Naive thymus-derived CD8-positive, alpha-beta T cell (primary cell): ENCODE data around the gene CIDEB. TPM values are rescaled to one million over a fixed set of nuclear protein-coding genes. Genes with fewer than 3 reads are reported as not detected.

ENCODE experiments used
- polyA plus RNA-seq, 3 donors: library from polyadenylated mRNA; unstranded; fragments of 300-500 nt; fragmentation: Illumina TruSeq; gene quantifications; one replicate each; pipeline ENCODE4 v1.2.3, GENCODE V29; 2021
- total RNA-seq, 8 experiments: library from RNA in 2 of 8; stranded (reverse) in 2 of 8; gene quantifications; one replicate each; pipeline ENCODE4 v1.2.3 and lab custom pipeline; 2021 to 2026

The CIDEB gene
- total and polyA plus RNA-seq, 5 experiments from 2014 or later = 8.6 to 16.1 (median 13.2) TPM

Other genes starting within 250 kb of the CIDEB start
Only the 30 nearest of the 33 such genes appear.
- gene DCAF11, start 193.2 kb downstream of the CIDEB start, total RNA-seq = 10 to 100 TPM; 74.1 to 77.1 TPM
- gene DCAF11, start 193.2 kb downstream of the CIDEB start, polyA plus RNA-seq = 10 to 100 TPM; 68.0 to 83.8 (median 71.9) TPM
- gene NRL, start 193.0 kb downstream of the CIDEB start, total RNA-seq = 1 to 10 TPM; 2.7 to 3.4 TPM
- gene NRL, start 193.0 kb downstream of the CIDEB start, polyA plus RNA-seq = 1 to 10 TPM; 3.0 to 3.5 (median 3.1) TPM
- 1 to 10 TPM; 1.9 to 2.2 TPM for gene FITM1, start 177.3 kb downstream of the CIDEB start, total RNA-seq
- gene FITM1, start 177.3 kb downstream of the CIDEB start, polyA plus RNA-seq = under 1 TPM; 0.52 to 0.60 (median 0.52) TPM
- gene PSME1, start 171.8 kb downstream of the CIDEB start, total RNA-seq = 100 to 1,000 TPM; 202 to 203 TPM
- gene PSME1, start 171.8 kb downstream of the CIDEB start, polyA plus RNA-seq = 100 to 1,000 TPM; 681 to 767 (median 753) TPM
- 10 to 100 TPM; 16.6 to 18.1 TPM for gene EMC9, start 166.4 kb downstream of the CIDEB start, total RNA-seq
- 1 to 10 TPM; 7.5 to 9.4 (median 8.4) TPM for gene EMC9, start 166.4 kb downstream of the CIDEB start, polyA plus RNA-seq
- 100 to 1,000 TPM; 129 to 140 TPM for gene PSME2, start 161.4 kb downstream of the CIDEB start, total RNA-seq
- gene PSME2, start 161.4 kb downstream of the CIDEB start, polyA plus RNA-seq = 100 to 1,000 TPM; 402 to 471 (median 463) TPM
- 10 to 100 TPM; 85.7 to 91.4 TPM for gene RNF31, start 160.5 kb downstream of the CIDEB start, total RNA-seq
- 10 to 100 TPM; 34.1 to 45.3 (median 37.6) TPM for gene RNF31, start 160.5 kb downstream of the CIDEB start, polyA plus RNA-seq
- 100 to 1,000 TPM; 109 to 116 TPM for gene IRF9, start 146.7 kb downstream of the CIDEB start, total RNA-seq
- 10 to 100 TPM; 46.6 to 68.6 (median 51.3) TPM for gene IRF9, start 146.7 kb downstream of the CIDEB start, polyA plus RNA-seq
- 10 to 100 TPM; 33.7 to 39.2 TPM for gene REC8, start 135.9 kb downstream of the CIDEB start, total RNA-seq
- 10 to 100 TPM; 11.1 to 11.6 (median 11.2) TPM for gene REC8, start 135.9 kb downstream of the CIDEB start, polyA plus RNA-seq
- 10 to 100 TPM; 24.4 to 24.8 TPM for gene IPO4, start 119.2 kb downstream of the CIDEB start, total RNA-seq
- 10 to 100 TPM; 20.2 to 27.5 (median 21.1) TPM for gene IPO4, start 119.2 kb downstream of the CIDEB start, polyA plus RNA-seq
- 10 to 100 TPM; 19.4 to 22.1 TPM for gene TM9SF1, start 112.5 kb downstream of the CIDEB start, total RNA-seq
- gene TM9SF1, start 112.5 kb downstream of the CIDEB start, polyA plus RNA-seq = 10 to 100 TPM; 23.1 to 29.8 (median 29.1) TPM
- gene TSSK4, start 102.3 kb downstream of the CIDEB start, total RNA-seq = 1 to 10 TPM in 1 of 2 experiments, under 1 TPM in 1; 0.30 to 1.1 TPM
- under 1 TPM; 0.79 to 0.95 (median 0.87) TPM for gene TSSK4, start 102.3 kb downstream of the CIDEB start, polyA plus RNA-seq
- 100 to 1,000 TPM in 1 of 2 experiments, 10 to 100 TPM in 1; 99.4 to 107 TPM for gene CHMP4A, start 94.5 kb downstream of the CIDEB start, total RNA-seq
- gene CHMP4A, start 94.5 kb downstream of the CIDEB start, polyA plus RNA-seq = 100 to 1,000 TPM; 133 to 144 (median 143) TPM
- 10 to 100 TPM; 13.7 to 15.3 TPM for gene MDP1, start 91.9 kb downstream of the CIDEB start, total RNA-seq
- 10 to 100 TPM; 33.8 to 39.1 (median 34.5) TPM for gene MDP1, start 91.9 kb downstream of the CIDEB start, polyA plus RNA-seq
- gene NEDD8, start 75.6 kb downstream of the CIDEB start, total RNA-seq = 100 to 1,000 TPM in 1 of 2 experiments, 10 to 100 TPM in 1; 96.8 to 107 TPM
- gene NEDD8, start 75.6 kb downstream of the CIDEB start, polyA plus RNA-seq = 100 to 1,000 TPM; 302 to 320 (median 319) TPM
- gene GMPR2, start 75.0 kb downstream of the CIDEB start, total RNA-seq = 10 to 100 TPM; 76.4 to 78.6 TPM
- 100 to 1,000 TPM in 1 of 3 donors, 10 to 100 TPM in 2; 79.7 to 111 (median 85.4) TPM for gene GMPR2, start 75.0 kb downstream of the CIDEB start, polyA plus RNA-seq
- 100 to 1,000 TPM; 125 to 136 TPM for gene TINF2, start 65.4 kb downstream of the CIDEB start, total RNA-seq
- gene TINF2, start 65.4 kb downstream of the CIDEB start, polyA plus RNA-seq = 100 to 1,000 TPM; 116 to 154 (median 150) TPM
- 1 to 10 TPM; 6.5 to 6.9 TPM for gene TGM1, start 44.8 kb downstream of the CIDEB start, total RNA-seq
- gene TGM1, start 44.8 kb downstream of the CIDEB start, polyA plus RNA-seq = under 1 TPM in 1 of 3 donors, not detected in 2; 0.13 TPM
- gene RABGGTA, start 36.4 kb downstream of the CIDEB start, total RNA-seq = 10 to 100 TPM; 43.3 to 46.5 TPM
- gene RABGGTA, start 36.4 kb downstream of the CIDEB start, polyA plus RNA-seq = 10 to 100 TPM; 12.7 to 22.1 (median 20.4) TPM
- gene DHRS1, start 8.2 kb downstream of the CIDEB start, total RNA-seq = 10 to 100 TPM; 27.5 to 34.2 TPM
- 10 to 100 TPM; 19.6 to 22.4 (median 20.8) TPM for gene DHRS1, start 8.2 kb downstream of the CIDEB start, polyA plus RNA-seq
- 10 to 100 TPM; 21.8 to 25.8 TPM for gene NOP9, start 8.1 kb downstream of the CIDEB start, total RNA-seq
- 1 to 10 TPM; 1.3 to 2.2 (median 1.6) TPM for gene NOP9, start 8.1 kb downstream of the CIDEB start, polyA plus RNA-seq
- gene LTB4R2, start 2.2 kb upstream of the CIDEB start, total RNA-seq = 10 to 100 TPM; 12.5 to 13.0 TPM
- gene LTB4R2, start 2.2 kb upstream of the CIDEB start, polyA plus RNA-seq = 1 to 10 TPM in 2 of 3 donors, under 1 TPM in 1; 0.93 to 3.5 (median 1.5) TPM
- 10 to 100 TPM in 1 of 2 experiments, 1 to 10 TPM in 1; 9.6 to 10.1 TPM for gene LTB4R, start 3.5 kb upstream of the CIDEB start, total RNA-seq
- 1 to 10 TPM; 3.4 to 5.9 (median 4.5) TPM for gene LTB4R, start 3.5 kb upstream of the CIDEB start, polyA plus RNA-seq
- gene ADCY4, start 27.1 kb upstream of the CIDEB start, total RNA-seq = 1 to 10 TPM; 3.8 to 4.7 TPM
- under 1 TPM; 0.08 to 0.28 (median 0.24) TPM for gene ADCY4, start 27.1 kb upstream of the CIDEB start, polyA plus RNA-seq
- gene RIPK3, start 32.0 kb upstream of the CIDEB start, total RNA-seq = 10 to 100 TPM; 32.9 to 35.8 TPM
- gene RIPK3, start 32.0 kb upstream of the CIDEB start, polyA plus RNA-seq = 10 to 100 TPM in 1 of 3 donors, 1 to 10 TPM in 2; 5.3 to 11.1 (median 5.6) TPM
- not detected for gene NFATC4, start 60.2 kb upstream of the CIDEB start, total RNA-seq
- gene NFATC4, start 60.2 kb upstream of the CIDEB start, polyA plus RNA-seq = not detected
- gene NYNRIN, start 91.0 kb upstream of the CIDEB start, total RNA-seq = under 1 TPM; 0.29 to 0.36 TPM
- under 1 TPM in 1 of 3 donors, not detected in 2; 0.13 TPM for gene NYNRIN, start 91.0 kb upstream of the CIDEB start, polyA plus RNA-seq
- 1 to 10 TPM; 3.9 to 4.8 TPM for gene CBLN3, start 121.7 kb upstream of the CIDEB start, total RNA-seq
- under 1 TPM in 1 of 3 donors, not detected in 2; 0.23 TPM for gene CBLN3, start 121.7 kb upstream of the CIDEB start, polyA plus RNA-seq
- 100 to 1,000 TPM; 142 to 150 TPM for gene KHNYN, start 122.0 kb upstream of the CIDEB start, total RNA-seq
- 10 to 100 TPM in 2 of 3 donors, 1 to 10 TPM in 1; 9.1 to 16.9 (median 10.6) TPM for gene KHNYN, start 122.0 kb upstream of the CIDEB start, polyA plus RNA-seq
- 100 to 1,000 TPM; 140 to 145 TPM for gene SDR39U1, start 134.8 kb upstream of the CIDEB start, total RNA-seq
- 10 to 100 TPM; 70.3 to 90.8 (median 89.5) TPM for gene SDR39U1, start 134.8 kb upstream of the CIDEB start, polyA plus RNA-seq